NB4 (cell line): ENCODE results near the gene ANO7.

Experiments
- CTCF ChIP-seq: IDR thresholded peaks from one replicate; pipeline ENCODE4 v1.5.1; 2012; ENCODE audit warnings: low read depth, low read length
- MAX ChIP-seq: IDR thresholded peaks from 2 replicates; pipeline ENCODE4 v1.6.1; 2011; ENCODE audit warnings: low read depth, low read length
- POLR2A ChIP-seq: IDR thresholded peaks from 2 replicates; pipeline ENCODE4 v1.6.1; 2011; ENCODE audit warnings: mild to moderate bottlenecking; ENCODE audit not compliant: insufficient read length; ENCODE audit errors: extremely low read depth

GRCh38 chr2:241228860-241229516 is 40.5 kb downstream of the ANO7 start:
- TF ChIP-seq CTCF = no peak
- no peak for TF ChIP-seq POLR2A
- TF ChIP-seq MAX = no peak
